GM23248 (cell line): Measurements from ENCODE around the gene MOSPD3.

Source experiments
- EZH2 ChIP-seq: fragments of 200-600 bp; sonication (generic); IDR thresholded peaks from 2 replicates; pipeline ENCODE4 v1.6.1; 2018; ENCODE audit warnings: antibody characterized with exemption, mild to moderate bottlenecking; ENCODE audit not compliant: insufficient read depth, poor library complexity, severe bottlenecking
- EZH2phosphoT487 ChIP-seq: fragments of 200-600 bp; sonication (generic); IDR thresholded peaks from 2 replicates; pipeline ENCODE4 v1.6.1; 2018; ENCODE audit warnings: antibody characterized with exemption, moderate library complexity, mild to moderate bottlenecking, low read depth; ENCODE audit not compliant: insufficient read depth

DNA sequence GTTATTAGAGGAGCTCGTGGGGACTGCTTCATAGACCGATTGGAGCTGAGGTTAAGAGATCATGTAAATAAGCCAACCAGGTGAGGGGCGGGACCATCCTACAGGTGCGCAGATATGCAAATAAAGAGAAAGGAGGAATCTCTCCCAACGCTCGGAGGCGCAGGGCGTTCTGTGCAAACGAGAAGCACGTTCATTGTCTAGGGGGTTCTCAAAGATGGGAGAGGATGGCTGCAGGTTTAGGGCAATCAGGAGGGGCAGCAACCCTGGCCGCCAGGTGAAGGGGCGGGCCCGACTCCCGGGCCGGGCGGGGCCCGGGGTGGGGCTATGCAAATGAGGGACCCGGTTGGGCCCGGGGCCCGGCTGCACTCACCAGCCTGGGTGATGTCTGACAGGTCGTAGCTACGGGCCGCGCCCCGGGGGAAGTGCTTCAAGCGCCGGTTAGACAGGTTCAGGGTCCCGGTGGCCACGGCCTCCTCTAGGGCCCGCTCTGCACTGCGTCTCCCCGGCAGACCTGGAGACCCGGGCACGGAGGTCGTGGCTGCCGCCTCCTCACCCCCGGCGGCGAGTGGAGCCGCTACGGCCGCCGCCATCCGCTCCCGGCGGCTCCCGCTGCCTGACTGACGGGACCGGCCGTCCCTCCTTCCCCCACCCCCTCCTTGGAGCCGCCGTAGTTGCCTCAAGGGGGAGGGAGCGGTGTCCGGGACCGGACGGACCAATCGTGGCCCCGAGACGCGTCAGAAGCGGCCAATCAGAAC, 26.7 kb upstream of the MOSPD3 start, which contains the start of gene LRCH4:
- TF ChIP-seq EZH2, result no peak
- no peak for TF ChIP-seq EZH2phosphoT487
